H1 (cell line): Measurements from ENCODE around the gene DCAF6. TPM values are rescaled to one million over a fixed set of nuclear protein-coding genes. Genes with fewer than 3 reads are reported as not detected.

ENCODE experiments used
- JUND ChIP-seq: IDR thresholded peaks from 2 replicates; pipeline ENCODE4 v1.6.1; 2011; ENCODE audit warnings: mild to moderate bottlenecking, improper control_type of control experiment, low read length
- NRF1 ChIP-seq: IDR thresholded peaks from 2 replicates; pipeline ENCODE4 v1.6.1; 2011; ENCODE audit warnings: mild to moderate bottlenecking, low read depth, low read length, improper control_type of control experiment
- RXRA ChIP-seq: IDR thresholded peaks from 2 replicates; pipeline ENCODE4 v1.6.1; 2011; ENCODE audit warnings: low read depth, mild to moderate bottlenecking, low read length, moderate library complexity; ENCODE audit not compliant: insufficient read depth
- SIN3A ChIP-seq, 2 experiments: IDR thresholded peaks in 1 of 2; conservative IDR thresholded peaks in 1 of 2; 2 replicates each; pipeline ENCODE4 v1.6.1; 2011 to 2012; ENCODE audit warnings: low read length in 2 of 2, improper control_type of control experiment in 1 of 2, low read depth in 1 of 2, mild to moderate bottlenecking in 1 of 2
- SIX5 ChIP-seq: IDR thresholded peaks from 2 replicates; pipeline ENCODE4 v1.6.1; 2011; ENCODE audit warnings: mild to moderate bottlenecking, low read depth, low read length
- SRF ChIP-seq: IDR thresholded peaks from 2 replicates; pipeline ENCODE4 v1.6.1; 2011; ENCODE audit warnings: mild to moderate bottlenecking, low read depth, low read length, moderate library complexity
- YY1 ChIP-seq: IDR thresholded peaks from 2 replicates; pipeline ENCODE4 v1.6.1; 2011; ENCODE audit warnings: low read depth, mild to moderate bottlenecking, low read length
- polyA plus RNA-seq, 7 experiments: library from polyadenylated mRNA; depleted of rRNA in 3 of 7; stranded (reverse) in 5 of 7; unstranded in 2 of 7; fragments of >200 nt in 5 of 7; fragments of 200-250 nt in 2 of 7; gene quantifications; 1 replicate in 5 of 7; 2 replicates in 1 of 7; 4 replicates in 1 of 7; pipeline versions ENCODE4 v1.2.1 to v1.2.3, GENCODE V29; 2011 to 2013; ENCODE audit warnings: missing spikeins in 2 of 7, mixed read lengths in 2 of 7
- total RNA-seq: library from RNA; stranded (reverse); fragmentation: NEBNext Ultra II Directional; extraction: Animal tissue kit (Norgen Biotek cat#: 25700); gene quantifications from 2 replicates; pipeline ENCODE4 v1.2.1, GENCODE V29; 2021
- TF ChIP-seq, protein P1 (sequence below): IDR thresholded peaks from 2 replicates; pipeline ENCODE4 v1.6.1; 2011; ENCODE audit warnings: low read depth, mild to moderate bottlenecking, low read length; ENCODE audit not compliant: insufficient read depth

DCAF6 gene
- total and polyA plus RNA-seq, 2 of the 8 experiments (the other 6 are each of a cell fraction or from before 2014, with no cell fraction given): 12.3 to 17.4 TPM

DNA sequence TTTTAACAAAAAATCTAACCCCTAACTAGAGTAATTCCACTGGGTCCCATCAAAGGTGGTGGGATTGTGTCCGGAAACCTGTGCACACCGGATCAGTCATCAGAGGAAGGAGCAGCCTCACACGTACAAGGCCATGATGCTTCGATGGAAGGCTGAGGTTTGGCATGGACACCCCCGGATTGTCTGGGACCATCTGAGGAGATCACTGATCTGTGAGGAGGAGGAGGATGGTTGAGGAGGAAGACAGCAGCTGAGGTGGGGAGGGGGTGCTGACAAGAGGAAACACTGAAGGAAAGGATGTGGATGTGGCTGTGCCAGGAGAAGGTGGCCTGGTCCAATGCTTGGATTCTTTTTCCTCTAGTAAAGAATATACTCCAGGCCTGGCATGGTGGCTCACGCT, 159.0 kb downstream of the DCAF6 start (continued):
- TF ChIP-seq SIN3A (conservative IDR thresholded peaks at IDR 0.05 in 1 of 2, IDR thresholded peaks at IDR 0.05 in 1 of 2; ENCODE audit: low read depth in 1 of 2, low read length in 2 of 2): no peak
- no peak for TF ChIP-seq SRF
- no peak for TF ChIP-seq JUND
- TF ChIP-seq NRF1: no peak
- TF ChIP-seq RXRA: no peak
- TF ChIP-seq, protein P1, sequence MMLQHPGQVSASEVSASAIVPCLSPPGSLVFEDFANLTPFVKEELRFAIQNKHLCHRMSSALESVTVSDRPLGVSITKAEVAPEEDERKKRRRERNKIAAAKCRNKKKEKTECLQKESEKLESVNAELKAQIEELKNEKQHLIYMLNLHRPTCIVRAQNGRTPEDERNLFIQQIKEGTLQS: no peak
- TF ChIP-seq YY1: no peak
- TF ChIP-seq SIX5: no peak
